CD8-positive, alpha-beta memory T cell (primary cell): Measurements from ENCODE around the gene METTL17. TPM values are rescaled to one million over a fixed set of nuclear protein-coding genes. Genes with fewer than 3 reads are reported as not detected.

Source experiments
- CTCF ChIA-PET: fragments of 350-600 bp; sonication (Branson Sonifier 250); formaldehyde crosslinking; loops from one replicate; lab custom pipeline; 2021; ENCODE audit warnings: antibody characterized with exemption; lab: Charles Lee
- POLR2A ChIA-PET: fragments of 350-600 bp; sonication (Branson Sonifier 250); formaldehyde crosslinking; loops from one replicate; lab custom pipeline; 2021; ENCODE audit warnings: antibody characterized with exemption; lab: Charles Lee
- DNase-seq, 5 donors: peaks; one replicate each; pipeline versions ENCODE4 v3.0.0 to v3.0.0-alpha.2; 2020 to 2022; ENCODE audit warnings: mixed read lengths in 1 of 5
- H3K27ac ChIP-seq: one replicate; pipeline ENCODE4 v1.7.0; 2013; ENCODE audit warnings: low read depth, mild to moderate bottlenecking, low read length, moderate library complexity
- H3K27me3 ChIP-seq: 2 replicates; pipeline ENCODE4 v1.7.0; 2013; ENCODE audit warnings: low read length, mild to moderate bottlenecking; ENCODE audit not compliant: insufficient read depth, poor library complexity, severe bottlenecking
- H3K36me3 ChIP-seq: 2 replicates; pipeline ENCODE4 v1.7.0; 2013; ENCODE audit warnings: mild to moderate bottlenecking, low read length, moderate library complexity; ENCODE audit not compliant: insufficient read depth
- H3K4me1 ChIP-seq: 2 replicates; pipeline ENCODE4 v1.7.0; 2013; ENCODE audit warnings: mild to moderate bottlenecking, low read length, moderate library complexity; ENCODE audit not compliant: insufficient read depth
- H3K4me3 ChIP-seq: 2 replicates; pipeline ENCODE4 v1.7.0; 2013; ENCODE audit warnings: mild to moderate bottlenecking, low read length
- H3K9me3 ChIP-seq: 2 replicates; pipeline ENCODE4 v1.7.0; 2013; ENCODE audit warnings: mild to moderate bottlenecking, low read length
- H3K27ac Mint-ChIP-seq, 8 donors: one replicate each; pipeline ENCODE4 v1.8.0; 2020 to 2021; ENCODE audit warnings: mixed read lengths in 8 of 8, mild to moderate bottlenecking in 6 of 8, inconsistent platforms in 3 of 8, moderate library complexity in 3 of 8
- H3K27me3 Mint-ChIP-seq, 2 donors: one replicate each; pipeline ENCODE4 v1.8.0; 2020 to 2021; ENCODE audit warnings: mixed read lengths in 2 of 2, mild to moderate bottlenecking in 1 of 2, moderate library complexity in 1 of 2
- H3K36me3 Mint-ChIP-seq, 3 donors: one replicate each; pipeline ENCODE4 v1.8.0; 2020 to 2021; ENCODE audit warnings: mixed read lengths in 3 of 3, inconsistent platforms in 1 of 3, mild to moderate bottlenecking in 1 of 3
- H3K4me1 Mint-ChIP-seq, 3 donors: one replicate each; pipeline ENCODE4 v1.8.0; 2020 to 2021; ENCODE audit warnings: mixed read lengths in 3 of 3, inconsistent platforms in 1 of 3, mild to moderate bottlenecking in 1 of 3
- H3K4me3 Mint-ChIP-seq, 7 donors: one replicate each; pipeline ENCODE4 v1.8.0; 2020 to 2021; ENCODE audit warnings: mixed read lengths in 7 of 7, mild to moderate bottlenecking in 6 of 7, moderate library complexity in 4 of 7, inconsistent platforms in 2 of 7
- H3K9me3 Mint-ChIP-seq, 5 donors: one replicate each; pipeline ENCODE4 v1.8.0; 2020 to 2022; ENCODE audit warnings: mixed read lengths in 5 of 5, mild to moderate bottlenecking in 3 of 5, moderate library complexity in 2 of 5, inconsistent platforms in 1 of 5
- polyA plus RNA-seq: library from polyadenylated mRNA; unstranded; fragments of 300-500 nt; fragmentation: Illumina TruSeq; gene quantifications from one replicate; pipeline ENCODE4 v1.2.3, GENCODE V29; 2021
- total RNA-seq, 2 experiments: library from RNA; stranded (reverse); gene quantifications; one replicate each; pipeline ENCODE4 v1.2.3, GENCODE V29; 2021

Gene METTL17
- total and polyA plus RNA-seq, 3 experiments from 2014 or later, result 43.9 to 107 (median 102) TPM

DNA sequence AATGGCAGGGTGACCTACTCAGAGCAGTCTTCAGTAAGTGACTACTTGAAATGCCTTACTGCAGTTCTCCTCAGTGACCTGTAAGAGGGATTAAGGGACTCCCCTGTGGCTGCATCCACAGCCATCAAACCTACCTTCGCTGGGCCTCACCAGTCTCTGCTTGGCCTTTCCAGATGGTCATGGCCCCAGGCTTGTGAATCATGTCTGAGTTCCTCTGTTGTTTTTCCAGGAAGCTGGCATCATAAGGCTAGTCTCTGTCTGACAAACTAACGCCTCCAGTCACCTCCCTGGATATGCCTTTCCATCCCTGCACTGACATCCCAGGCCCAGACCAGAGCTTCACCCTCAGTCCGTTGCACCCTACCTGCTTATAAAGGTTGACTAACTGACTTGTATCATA lies 20.4 kb upstream of the METTL17 start:
- no peak overlapping the region for H3K4me3 ChIP-seq
- Mint-ChIP-seq H3K27me3 (peaks cover 39 to 61% of the 10 kb centered on the region in 2 donors), H3K4me3 (no peak overlapping the region), H3K9me3 (no peaks in the 10 kb centered on the region), H3K27ac (no peak overlapping the region), H3K36me3 (peaks cover 0 to 2% (median 0%) of the 10 kb centered on the region in 3 donors), H3K4me1 (peaks cover 13 to 17% (median 14%) of the 10 kb centered on the region in 3 donors)
- H3K4me1 ChIP-seq, result peaks cover 6% of the 10 kb centered on the region
- H3K27me3 ChIP-seq, result no peaks in the 10 kb centered on the region
- DNase-seq, result no peak
- ChIA-PET POLR2A (no interaction called here), CTCF (interaction anchor here (3.8 kb wide), 1 partner anchor 13 kb away, joined by 41 read pairs; no protein-coding TSS in a partner anchor)
- no peaks in the 10 kb centered on the region for H3K9me3 ChIP-seq
- H3K27ac ChIP-seq, result no peak overlapping the region
- no peaks in the 10 kb centered on the region for H3K36me3 ChIP-seq

GRCh38 chr14:20970647-20970982 lies 19.2 kb upstream of the METTL17 start:
- Mint-ChIP-seq H3K4me1 (peaks cover 13 to 17% (median 14%) of the 10 kb centered on the region in 3 donors), H3K9me3 (no peaks in the 10 kb centered on the region), H3K36me3 (peaks cover 0 to 2% (median 0%) of the 10 kb centered on the region in 3 donors), H3K4me3 (peak overlapping the region; percentile 89 to 95 (median 93)), H3K27me3 (peaks cover 32 to 49% of the 10 kb centered on the region in 2 donors), H3K27ac (peak overlapping the region in 2 of 8 donors; percentile 43 to 76)
- no peak overlapping the region for H3K27ac ChIP-seq
- peaks cover 6% of the 10 kb centered on the region for H3K4me1 ChIP-seq
- no peaks in the 10 kb centered on the region for H3K27me3 ChIP-seq
- DNase-seq, result no peak
- H3K36me3 ChIP-seq, result no peaks in the 10 kb centered on the region
- ChIA-PET POLR2A (no interaction called here), CTCF (interaction anchor here (0.7 to 3.8 kb wide), 33 partner anchors 8 to 566 kb away, joined by 3 to 52 read pairs (median 3); partner anchors contain the start of genes RNASE6, RNASE8 and SLC39A2)
- H3K4me3 ChIP-seq, result peak overlapping the region; percentile 91
- H3K9me3 ChIP-seq, result no peaks in the 10 kb centered on the region

GRCh38 chr14:20970983-20971704 lies 18.6 kb upstream of the METTL17 start:
- H3K4me3 ChIP-seq, result peak overlapping the region; percentile 91
- peaks cover 28 to 45% of the 10 kb centered on the region in 2 donors for H3K27me3 Mint-ChIP-seq
- H3K27ac ChIP-seq, result no peak overlapping the region
- no peaks in the 10 kb centered on the region for H3K9me3 ChIP-seq
- no peaks in the 10 kb centered on the region for H3K9me3 Mint-ChIP-seq
- H3K27ac Mint-ChIP-seq, result peak overlapping the region in 7 of 8 donors; percentile 13 to 84 (median 76)
- H3K4me1 ChIP-seq, result peaks cover 6% of the 10 kb centered on the region
- H3K27me3 ChIP-seq, result no peaks in the 10 kb centered on the region
- POLR2A ChIA-PET, result no interaction called here
- peaks cover 13 to 17% (median 14%) of the 10 kb centered on the region in 3 donors for H3K4me1 Mint-ChIP-seq
- H3K36me3 ChIP-seq, result no peaks in the 10 kb centered on the region
- peaks cover 0 to 2% (median 0%) of the 10 kb centered on the region in 3 donors for H3K36me3 Mint-ChIP-seq
- peak; percentile 65 to 80 (median 72) for DNase-seq
- H3K4me3 Mint-ChIP-seq, result peak overlapping the region; percentile 89 to 95 (median 93)
- CTCF ChIA-PET, result interaction anchor here (0.7 to 3.8 kb wide), 38 partner anchors 8 to 567 kb away, joined by 3 to 52 read pairs (median 4); partner anchors contain the start of genes RNASE6, RNASE8, SLC39A2 and TMEM253

DNA sequence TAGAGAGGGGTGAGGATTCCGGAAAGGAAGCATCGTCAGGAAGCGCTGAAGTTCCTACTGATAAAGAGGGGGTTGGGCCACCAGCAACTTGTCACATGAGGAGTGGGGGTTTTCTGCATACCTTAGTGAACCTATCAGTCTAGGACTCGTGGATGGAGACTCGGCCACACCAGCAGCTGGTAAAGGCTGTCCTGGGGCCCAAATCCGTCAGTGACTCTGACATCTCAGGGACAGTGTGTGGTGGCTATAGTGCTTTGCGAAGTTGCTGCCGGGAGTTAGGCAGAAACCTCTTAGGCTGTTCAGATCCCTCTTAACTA lies 18.1 kb upstream of the METTL17 start:
- H3K36me3 Mint-ChIP-seq, result peaks cover 0 to 2% (median 0%) of the 10 kb centered on the region in 3 donors

DNA sequence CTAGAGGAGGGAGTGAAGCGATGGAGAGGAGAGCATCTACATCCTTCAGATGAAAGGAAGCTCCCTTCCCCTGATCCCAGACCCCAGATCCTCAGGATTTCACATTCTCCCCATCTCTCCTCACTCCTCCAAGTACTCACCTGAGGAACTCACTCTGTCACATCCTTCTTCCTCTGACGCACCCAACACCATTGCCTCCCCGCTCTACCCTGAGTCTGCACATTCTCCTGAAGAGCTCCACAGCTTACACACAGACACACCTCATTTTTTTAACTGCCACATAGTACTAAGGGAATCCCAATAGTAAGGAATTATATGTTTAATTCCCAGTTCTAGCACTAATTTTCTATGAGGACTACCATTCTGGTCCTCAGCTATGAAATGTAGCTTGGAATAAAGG lies 16.3 kb upstream of the METTL17 start:
- Mint-ChIP-seq H3K27me3 (peaks cover 16 to 25% of the 10 kb centered on the region in 2 donors), H3K4me1 (peaks cover 13 to 17% (median 14%) of the 10 kb centered on the region in 3 donors), H3K36me3 (peaks cover 0 to 2% (median 0%) of the 10 kb centered on the region in 3 donors), H3K4me3 (peak overlapping the region in 1 of 7 donors; percentile 13), H3K27ac (no peak overlapping the region), H3K9me3 (no peaks in the 10 kb centered on the region)
- DNase-seq, result no peak
- Histone ChIP-seq H3K36me3 (no peaks in the 10 kb centered on the region), H3K9me3 (no peaks in the 10 kb centered on the region), H3K27ac (no peak overlapping the region), H3K27me3 (no peaks in the 10 kb centered on the region), H3K4me3 (no peak overlapping the region), H3K4me1 (peaks cover 6% of the 10 kb centered on the region)
- POLR2A ChIA-PET, result no interaction called here
- CTCF ChIA-PET, result interaction anchor here (0.5 to 3.3 kb wide), 4 partner anchors 9 to 1851 kb away, joined by 3 to 52 read pairs (median 4); no protein-coding TSS in a partner anchor

More for the DNA sequence above, 18.1 kb upstream of the METTL17 start:
- H3K36me3 ChIP-seq, result no peaks in the 10 kb centered on the region
- no peak overlapping the region for H3K27ac ChIP-seq
- peak overlapping the region in 6 of 8 donors; percentile 13 to 84 (median 40) for H3K27ac Mint-ChIP-seq
- ChIA-PET CTCF (interaction anchor here (0.7 to 3.8 kb wide), 23 partner anchors 7 to 567 kb away, joined by 3 to 52 read pairs (median 5); partner anchors contain the start of genes RNASE6, SLC39A2, TMEM253 and ZNF219), POLR2A (no interaction called here)
- no peaks in the 10 kb centered on the region for H3K27me3 ChIP-seq
- H3K27me3 Mint-ChIP-seq, result peaks cover 28 to 43% of the 10 kb centered on the region in 2 donors
- peak overlapping the region; percentile 91 for H3K4me3 ChIP-seq
- H3K4me3 Mint-ChIP-seq, result peak overlapping the region; percentile 89 to 95 (median 93)
- H3K4me1 Mint-ChIP-seq, result peaks cover 13 to 17% (median 14%) of the 10 kb centered on the region in 3 donors
- peaks cover 6% of the 10 kb centered on the region for H3K4me1 ChIP-seq
- H3K9me3 ChIP-seq, result no peaks in the 10 kb centered on the region
- DNase-seq, result no peak
- H3K9me3 Mint-ChIP-seq, result no peaks in the 10 kb centered on the region

- H3K27ac ChIP-seq, result no peak overlapping the region
- no peak for DNase-seq
- H3K4me3 Mint-ChIP-seq, result no peak overlapping the region
- H3K9me3 ChIP-seq, result no peaks in the 10 kb centered on the region
- H3K4me1 ChIP-seq, result peaks cover 6% of the 10 kb centered on the region
- H3K36me3 Mint-ChIP-seq, result no peaks in the 10 kb centered on the region
- H3K4me1 Mint-ChIP-seq, result peaks cover 5% of the 10 kb centered on the region in 3 donors
- peaks cover 3% of the 10 kb centered on the region for H3K27me3 ChIP-seq
- H3K27me3 Mint-ChIP-seq, result peaks cover 8 to 28% of the 10 kb centered on the region in 2 donors
- ChIA-PET CTCF (no interaction called here), POLR2A (no interaction called here)
- H3K4me3 ChIP-seq, result no peak overlapping the region
- H3K36me3 ChIP-seq, result no peaks in the 10 kb centered on the region
- no peaks in the 10 kb centered on the region for H3K9me3 Mint-ChIP-seq
- no peak overlapping the region for H3K27ac Mint-ChIP-seq
These were observed 13.5 kb upstream of the METTL17 start for GRCh38 chr14:20976291-20976690.

DNA sequence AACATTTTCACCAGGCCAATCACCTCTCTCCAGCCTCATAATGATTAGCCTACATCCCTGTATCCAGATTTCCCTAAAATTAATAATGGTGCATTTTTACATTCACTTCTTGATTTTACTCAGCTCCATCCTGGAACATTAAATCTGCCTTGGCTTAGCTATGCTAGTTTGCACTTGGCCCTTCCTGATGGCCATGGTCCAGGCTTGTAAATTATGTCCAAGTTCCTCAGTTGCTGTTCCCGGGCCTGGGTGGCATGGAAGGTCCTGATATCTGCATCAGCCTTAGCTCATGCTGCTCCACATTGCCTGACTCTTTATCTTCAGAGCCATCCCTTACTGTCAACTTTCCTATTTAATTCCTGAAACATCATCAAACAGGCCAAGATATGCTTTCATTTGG lies 11.1 kb upstream of the METTL17 start:
- Histone ChIP-seq H3K4me3 (no peak overlapping the region), H3K9me3 (no peaks in the 10 kb centered on the region), H3K27ac (no peak overlapping the region), H3K27me3 (peaks cover 3% of the 10 kb centered on the region), H3K4me1 (no peaks in the 10 kb centered on the region), H3K36me3 (no peaks in the 10 kb centered on the region)
- ChIA-PET POLR2A (no interaction called here), CTCF (interaction anchor here (1.5 to 1.6 kb wide), 2 partner anchors 8 to 10 kb away, joined by 3 to 5 read pairs; no protein-coding TSS in a partner anchor)
- Mint-ChIP-seq H3K9me3 (no peaks in the 10 kb centered on the region), H3K4me3 (no peak overlapping the region), H3K27ac (no peak overlapping the region), H3K27me3 (peaks cover 3 to 24% of the 10 kb centered on the region in 2 donors), H3K36me3 (no peaks in the 10 kb centered on the region), H3K4me1 (no peaks in the 10 kb centered on the region)
- DNase-seq, result no peak

- Histone ChIP-seq H3K36me3 (no peaks in the 10 kb centered on the region), H3K27ac (no peak overlapping the region), H3K4me1 (no peaks in the 10 kb centered on the region), H3K4me3 (no peak overlapping the region), H3K27me3 (peaks cover 3% of the 10 kb centered on the region), H3K9me3 (no peaks in the 10 kb centered on the region)
- Mint-ChIP-seq H3K4me1 (no peaks in the 10 kb centered on the region), H3K4me3 (no peak overlapping the region), H3K36me3 (no peaks in the 10 kb centered on the region), H3K27ac (no peak overlapping the region), H3K9me3 (no peaks in the 10 kb centered on the region), H3K27me3 (peaks cover 3 to 29% of the 10 kb centered on the region in 2 donors)
- ChIA-PET CTCF (interaction anchor here (1.0 to 4.4 kb wide), 3 partner anchors 10 to 123 kb away, joined by 3 to 41 read pairs (median 3); no protein-coding TSS in a partner anchor), POLR2A (no interaction called here)
- DNase-seq, result no peak
These were observed 8.9 kb upstream of the METTL17 start for GRCh38 chr14:20980906-20981305.
